GM21447 (cell line): Measurements from ENCODE around the gene FRK.
A peak's percentile ranks its signal among the peaks of the same experiment; 100 is the strongest.

Experiments
- ATAC-seq: cut with Tn5 transposase; IDR thresholded peaks from one replicate; pipeline ENCODE4 v1.9.1; 2021; ENCODE audit not compliant: unreplicated experiment

The FRK gene

GRCh38 chr6:116036885-116037284 lies 23.8 kb downstream of the FRK start:
- no peak for ATAC-seq

- no peak for ATAC-seq
These were observed 24.5 kb downstream of the FRK start for GRCh38 chr6:116036075-116036773.

- no peak for ATAC-seq
These were observed 25.1 kb downstream of the FRK start for GRCh38 chr6:116035616-116036015.

- no peak for ATAC-seq
These were observed 26.4 kb downstream of the FRK start for GRCh38 chr6:116034327-116034726.

- ATAC-seq = no peak
These were observed 26.9 kb downstream of the FRK start for GRCh38 chr6:116033687-116034303.

GRCh38 chr6:116030770-116031169 lies 29.9 kb downstream of the FRK start:
- no peak for ATAC-seq

- ATAC-seq = no peak
These were observed 31.2 kb downstream of the FRK start for GRCh38 chr6:116029535-116029934.

- ATAC-seq = no peak
These were observed 32.5 kb downstream of the FRK start for GRCh38 chr6:116028233-116028632.

- no peak for ATAC-seq
These were observed 32.9 kb downstream of the FRK start for GRCh38 chr6:116027801-116028200.

GRCh38 chr6:116025405-116025804 lies 35.3 kb downstream of the FRK start:
- ATAC-seq = no peak

- no peak for ATAC-seq
These were observed 37.7 kb downstream of the FRK start for GRCh38 chr6:116022841-116023445.

GRCh38 chr6:116020738-116021137 lies 40.0 kb downstream of the FRK start:
- ATAC-seq = no peak

- ATAC-seq = peak; percentile 70
These were observed 41.3 kb downstream of the FRK start for GRCh38 chr6:116019428-116019827.

GRCh38 chr6:116018976-116019375 lies 41.7 kb downstream of the FRK start:
- ATAC-seq = no peak

GRCh38 chr6:116017546-116018295 lies 43.0 kb downstream of the FRK start:
- ATAC-seq = peak; percentile 5

GRCh38 chr6:116016846-116017545 lies 43.7 kb downstream of the FRK start:
- peak; percentile 34 for ATAC-seq

GRCh38 chr6:116015983-116016382 lies 44.7 kb downstream of the FRK start:
- no peak for ATAC-seq

- ATAC-seq = no peak
These were observed 45.1 kb downstream of the FRK start for GRCh38 chr6:116015561-116015960.

- ATAC-seq = no peak
These were observed 47.7 kb downstream of the FRK start for GRCh38 chr6:116012951-116013350.

- ATAC-seq = no peak
These were observed 48.2 kb downstream of the FRK start for GRCh38 chr6:116012471-116012949.

GRCh38 chr6:116011520-116011919 lies 49.2 kb downstream of the FRK start:
- ATAC-seq = peak; percentile 58
